Measurements from ENCODE around the gene NHS.

NHS gene

DNA sequence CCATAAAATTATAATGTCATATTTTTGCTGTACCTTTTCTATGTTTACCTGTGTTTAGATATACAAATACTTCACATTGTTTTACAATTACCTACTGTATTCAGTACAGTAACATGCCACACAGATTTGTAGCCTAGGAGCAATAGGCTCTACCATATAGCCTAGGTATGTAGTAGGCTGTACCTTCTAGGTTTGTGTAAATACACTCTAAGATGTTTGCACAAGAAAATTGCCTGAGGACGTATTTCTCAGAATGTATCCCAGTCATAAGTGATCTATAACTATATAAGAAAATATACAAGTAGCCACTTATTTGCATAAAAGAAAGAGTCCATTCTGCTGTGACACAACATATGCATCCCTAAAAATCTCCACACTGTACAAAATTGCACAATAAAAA is 326.0 kb downstream of the NHS start:
- Histone ChIP-seq H3K4me2 (ENCODE audit: low read length, poor library complexity, severe bottlenecking) (no peak overlapping the region), H3K9ac (ENCODE audit: low read length) (no peak overlapping the region), H2BK120ac (ENCODE audit: low read depth, low read length) (no peak overlapping the region), H3K36me3 (ENCODE audit: control insufficient read depth in 1 of 2, insufficient read depth in 2 of 2, low read depth in 1 of 2, low read length in 2 of 2) (peaks cover 0 to 2% of the 10 kb centered on the region in 2 experiments), H3K79me1 (replicated peaks; ENCODE audit: low read length, poor library complexity, severe bottlenecking) (peaks cover 2% of the 10 kb centered on the region), H3K9me3 (ENCODE audit: control insufficient read depth, low read length) (no peaks in the 10 kb centered on the region), H2AK5ac (ENCODE audit: low read length, severe bottlenecking) (no peak overlapping the region), H3K23ac (ENCODE audit: low read length in 2 of 2) (no peak overlapping the region), H3K27me3 (ENCODE audit: control insufficient read depth in 1 of 2, insufficient read depth in 1 of 2, low read length in 2 of 2) (peaks cover 0 to 6% of the 10 kb centered on the region in 2 experiments), H2BK5ac (ENCODE audit: low read depth, low read length, poor library complexity, severe bottlenecking) (no peak overlapping the region), H3K4me3 (ENCODE audit: insufficient read depth in 1 of 2, low read depth in 1 of 2, low read length in 2 of 2) (no peak overlapping the region), H3K27ac (ENCODE audit: low read length, poor library complexity, severe bottlenecking) (no peak overlapping the region), H4K91ac (ENCODE audit: low read length) (no peak overlapping the region), H3K18ac (ENCODE audit: low read depth in 1 of 2, low read length in 2 of 2) (no peak overlapping the region), H3K4me1 (ENCODE audit: control insufficient read depth, insufficient read depth, low read depth, low read length) (no peaks in the 10 kb centered on the region), H2AFZ (ENCODE audit: low read depth, low read length) (no peak overlapping the region), H3K4ac (ENCODE audit: low read depth in 1 of 2, low read length in 2 of 2) (no peak overlapping the region), H4K8ac (ENCODE audit: low read length) (no peak overlapping the region), H2BK15ac (ENCODE audit: low read depth, poor library complexity, severe bottlenecking) (no peak overlapping the region), H3K14ac (ENCODE audit: low read length in 2 of 2) (no peak overlapping the region), H2BK12ac (ENCODE audit: low read length in 2 of 2) (no peak overlapping the region)
- no peak for DNase-seq
- no CpG with 5 or more reads among the region's 1 CpG for WGBS

- no peak overlapping the region for H3K14ac ChIP-seq (ENCODE audit: low read length in 2 of 2)
- WGBS: 56% methylated on average over 2 of the region's 2 CpGs
These were observed 328.2 kb downstream of the NHS start for GRCh38 chrX:17703201-17703600.

DNA sequence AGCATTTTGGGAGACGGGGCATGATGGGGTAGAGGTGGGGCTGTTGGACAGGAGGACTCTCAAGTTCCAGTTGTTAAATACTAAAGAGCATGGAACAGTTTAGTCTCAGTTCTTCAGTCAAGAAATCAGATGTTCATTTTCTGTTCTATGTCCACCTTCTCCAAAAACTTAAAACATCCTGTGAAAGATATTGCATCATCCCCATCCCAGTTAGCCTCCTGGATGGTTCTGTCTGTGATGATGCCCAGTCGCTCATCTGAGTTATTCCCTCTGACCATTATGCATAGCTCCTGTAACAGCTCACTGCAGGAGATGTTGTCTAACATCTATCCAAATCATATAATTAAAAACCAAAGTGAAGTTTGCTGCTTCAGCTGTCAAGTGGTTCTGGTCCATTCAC is 330.2 kb downstream of the NHS start:
- H2BK12ac ChIP-seq (ENCODE audit: low read length in 2 of 2): no peak overlapping the region
- H3K23ac ChIP-seq (ENCODE audit: low read length in 2 of 2): no peak overlapping the region
- H3K36me3 ChIP-seq (ENCODE audit: control insufficient read depth in 1 of 2, insufficient read depth in 2 of 2, low read depth in 1 of 2, low read length in 2 of 2): peaks cover 0 to 6% of the 10 kb centered on the region in 2 experiments
- H2BK5ac ChIP-seq (ENCODE audit: low read depth, low read length, poor library complexity, severe bottlenecking): no peak overlapping the region
- no peak overlapping the region for H4K91ac ChIP-seq (ENCODE audit: low read length)
- H3K4ac ChIP-seq (ENCODE audit: low read depth in 1 of 2, low read length in 2 of 2): no peak overlapping the region
- no peak for DNase-seq
- no peak overlapping the region for H3K18ac ChIP-seq (ENCODE audit: low read depth in 1 of 2, low read length in 2 of 2)
- H2BK15ac ChIP-seq (ENCODE audit: low read depth, poor library complexity, severe bottlenecking): no peak overlapping the region
- H2BK120ac ChIP-seq (ENCODE audit: low read depth, low read length): no peak overlapping the region
- H3K4me1 ChIP-seq (ENCODE audit: control insufficient read depth, insufficient read depth, low read depth, low read length): no peaks in the 10 kb centered on the region
- no peak overlapping the region for H3K4me3 ChIP-seq (ENCODE audit: insufficient read depth in 1 of 2, low read depth in 1 of 2, low read length in 2 of 2)
- peaks cover 5% of the 10 kb centered on the region for H3K79me1 ChIP-seq (replicated peaks; ENCODE audit: low read length, poor library complexity, severe bottlenecking)
- WGBS: 82% methylated on average over 2 of the region's 2 CpGs
- no peak overlapping the region for H3K9ac ChIP-seq (ENCODE audit: low read length)
- no peak overlapping the region for H3K27ac ChIP-seq (ENCODE audit: low read length, poor library complexity, severe bottlenecking)
- H3K14ac ChIP-seq (ENCODE audit: low read length in 2 of 2): no peak overlapping the region
- H2AK5ac ChIP-seq (ENCODE audit: low read length, severe bottlenecking): no peak overlapping the region
- H3K4me2 ChIP-seq (ENCODE audit: low read length, poor library complexity, severe bottlenecking): no peak overlapping the region
- no peak overlapping the region for H4K8ac ChIP-seq (ENCODE audit: low read length)
- H3K27me3 ChIP-seq (ENCODE audit: control insufficient read depth in 1 of 2, insufficient read depth in 1 of 2, low read length in 2 of 2): no peaks in the 10 kb centered on the region
- H2AFZ ChIP-seq (ENCODE audit: low read depth, low read length): no peak overlapping the region
- H3K9me3 ChIP-seq (ENCODE audit: control insufficient read depth, low read length): no peaks in the 10 kb centered on the region

More at GRCh38 chrX:17703201-17703600, 328.2 kb downstream of the NHS start:
- no peak overlapping the region for H3K9ac ChIP-seq (ENCODE audit: low read length)
- H3K18ac ChIP-seq (ENCODE audit: low read depth in 1 of 2, low read length in 2 of 2): no peak overlapping the region
- H3K27ac ChIP-seq (ENCODE audit: low read length, poor library complexity, severe bottlenecking): peak overlapping the region; percentile 40
- H3K4me3 ChIP-seq (ENCODE audit: insufficient read depth in 1 of 2, low read depth in 1 of 2, low read length in 2 of 2): no peak overlapping the region
- H2BK12ac ChIP-seq (ENCODE audit: low read length in 2 of 2): no peak overlapping the region
- H3K79me1 ChIP-seq (replicated peaks; ENCODE audit: low read length, poor library complexity, severe bottlenecking): peaks cover 2% of the 10 kb centered on the region
- H3K4me2 ChIP-seq (ENCODE audit: low read length, poor library complexity, severe bottlenecking): no peak overlapping the region
- peaks cover 0 to 2% of the 10 kb centered on the region in 2 experiments for H3K36me3 ChIP-seq (ENCODE audit: control insufficient read depth in 1 of 2, insufficient read depth in 2 of 2, low read depth in 1 of 2, low read length in 2 of 2)
- no peaks in the 10 kb centered on the region for H3K4me1 ChIP-seq (ENCODE audit: control insufficient read depth, insufficient read depth, low read depth, low read length)
- H2BK15ac ChIP-seq (ENCODE audit: low read depth, poor library complexity, severe bottlenecking): no peak overlapping the region
- H4K91ac ChIP-seq (ENCODE audit: low read length): no peak overlapping the region
- H2AFZ ChIP-seq (ENCODE audit: low read depth, low read length): no peak overlapping the region
- DNase-seq: no peak
- no peak overlapping the region for H2AK5ac ChIP-seq (ENCODE audit: low read length, severe bottlenecking)
- H3K9me3 ChIP-seq (ENCODE audit: control insufficient read depth, low read length): no peaks in the 10 kb centered on the region
- H2BK120ac ChIP-seq (ENCODE audit: low read depth, low read length): no peak overlapping the region
- H3K27me3 ChIP-seq (ENCODE audit: control insufficient read depth in 1 of 2, insufficient read depth in 1 of 2, low read length in 2 of 2): peaks cover 0 to 6% of the 10 kb centered on the region in 2 experiments
- no peak overlapping the region for H2BK5ac ChIP-seq (ENCODE audit: low read depth, low read length, poor library complexity, severe bottlenecking)
- H3K23ac ChIP-seq (ENCODE audit: low read length in 2 of 2): no peak overlapping the region
- H3K4ac ChIP-seq (ENCODE audit: low read depth in 1 of 2, low read length in 2 of 2): no peak overlapping the region
- no peak overlapping the region for H4K8ac ChIP-seq (ENCODE audit: low read length)

- no peak overlapping the region for H2AFZ ChIP-seq (ENCODE audit: low read depth, low read length)
- peaks cover 0 to 6% of the 10 kb centered on the region in 2 experiments for H3K36me3 ChIP-seq (ENCODE audit: control insufficient read depth in 1 of 2, insufficient read depth in 2 of 2, low read depth in 1 of 2, low read length in 2 of 2)
- H3K9me3 ChIP-seq (ENCODE audit: control insufficient read depth, low read length): no peaks in the 10 kb centered on the region
- no peak overlapping the region for H3K23ac ChIP-seq (ENCODE audit: low read length in 2 of 2)
- no peak overlapping the region for H2AK5ac ChIP-seq (ENCODE audit: low read length, severe bottlenecking)
- no peaks in the 10 kb centered on the region for H3K4me1 ChIP-seq (ENCODE audit: control insufficient read depth, insufficient read depth, low read depth, low read length)
- no peak overlapping the region for H2BK12ac ChIP-seq (ENCODE audit: low read length in 2 of 2)
- no peaks in the 10 kb centered on the region for H3K27me3 ChIP-seq (ENCODE audit: control insufficient read depth in 1 of 2, insufficient read depth in 1 of 2, low read length in 2 of 2)
- peaks cover 5% of the 10 kb centered on the region for H3K79me1 ChIP-seq (replicated peaks; ENCODE audit: low read length, poor library complexity, severe bottlenecking)
- H2BK15ac ChIP-seq (ENCODE audit: low read depth, poor library complexity, severe bottlenecking): no peak overlapping the region
- peak; percentile 72 for DNase-seq
- H3K4ac ChIP-seq (ENCODE audit: low read depth in 1 of 2, low read length in 2 of 2): no peak overlapping the region
- peak overlapping the region; percentile 26 for H3K27ac ChIP-seq (ENCODE audit: low read length, poor library complexity, severe bottlenecking)
- H3K9ac ChIP-seq (ENCODE audit: low read length): no peak overlapping the region
- H4K8ac ChIP-seq (ENCODE audit: low read length): no peak overlapping the region
- 88% methylated on average over 4 of the region's 4 CpGs for WGBS
- no peak overlapping the region for H3K18ac ChIP-seq (ENCODE audit: low read depth in 1 of 2, low read length in 2 of 2)
- H4K91ac ChIP-seq (ENCODE audit: low read length): no peak overlapping the region
- no peak overlapping the region for H2BK120ac ChIP-seq (ENCODE audit: low read depth, low read length)
- no peak overlapping the region for H2BK5ac ChIP-seq (ENCODE audit: low read depth, low read length, poor library complexity, severe bottlenecking)
- no peak overlapping the region for H3K4me3 ChIP-seq (ENCODE audit: insufficient read depth in 1 of 2, low read depth in 1 of 2, low read length in 2 of 2)
- H3K4me2 ChIP-seq (ENCODE audit: low read length, poor library complexity, severe bottlenecking): no peak overlapping the region
- H3K14ac ChIP-seq (ENCODE audit: low read length in 2 of 2): no peak overlapping the region
These were observed 331.7 kb downstream of the NHS start for GRCh38 chrX:17706676-17707075.

Data from mesenchymal stem cell (in vitro differentiated cells and primary cell).